LoVo (cell line): Measurements from ENCODE around the gene HABP2.
A peak's percentile ranks its signal among the peaks of the same experiment; 100 is the strongest.

ENCODE experiments used
- DNase-seq: peaks from one replicate; pipeline ENCODE4 v3.0.0-alpha.2; 2016; ENCODE audit warnings: low spot score

The HABP2 gene

GRCh38 chr10:113552701-113553100 is at the start of gene HABP2:
TSS of gene HABP2 (plus strand) at chr10:113553053. CDS start at chr10:113553122, 69 bp downstream.
- DNase-seq: no peak

- DNase-seq: no peak
Observed at GRCh38 chr10:113503930-113504329, 48.9 kb upstream of the HABP2 start.

- no peak for DNase-seq
Observed at GRCh38 chr10:113504423-113504822, 48.4 kb upstream of the HABP2 start.

- no peak for DNase-seq
Observed at GRCh38 chr10:113506476-113506875, 46.4 kb upstream of the HABP2 start.

- no peak for DNase-seq
Observed at GRCh38 chr10:113511419-113511818, 41.4 kb upstream of the HABP2 start.

- no peak for DNase-seq
Observed at GRCh38 chr10:113515161-113515560, 37.7 kb upstream of the HABP2 start.

- no peak for DNase-seq
Observed at GRCh38 chr10:113515601-113516000, 37.3 kb upstream of the HABP2 start.

- DNase-seq: no peak
Observed at GRCh38 chr10:113516061-113516460, 36.8 kb upstream of the HABP2 start.

GRCh38 chr10:113517165-113517900 is 35.5 kb upstream of the HABP2 start:
- DNase-seq: no peak

GRCh38 chr10:113517901-113518260 is 35.0 kb upstream of the HABP2 start:
- DNase-seq: no peak

- no peak for DNase-seq
Observed at GRCh38 chr10:113518415-113518814, 34.4 kb upstream of the HABP2 start.

- DNase-seq: no peak
Observed at GRCh38 chr10:113518816-113519591, 33.8 kb upstream of the HABP2 start.

GRCh38 chr10:113519681-113520115 is 33.2 kb upstream of the HABP2 start:
- no peak for DNase-seq

- no peak for DNase-seq
Observed at GRCh38 chr10:113520261-113520660, 32.6 kb upstream of the HABP2 start.

- peak; percentile 62 for DNase-seq
Observed at GRCh38 chr10:113520690-113521474, 32.0 kb upstream of the HABP2 start.

- no peak for DNase-seq
Observed at GRCh38 chr10:113521475-113521795, 31.4 kb upstream of the HABP2 start.

- no peak for DNase-seq
Observed at GRCh38 chr10:113522460-113522859, 30.4 kb upstream of the HABP2 start.

- no peak for DNase-seq
Observed at GRCh38 chr10:113523071-113523470, 29.8 kb upstream of the HABP2 start.

GRCh38 chr10:113523628-113524027 is 29.2 kb upstream of the HABP2 start:
- no peak for DNase-seq

- DNase-seq: peak; percentile 10
Observed at GRCh38 chr10:113524120-113524519, 28.7 kb upstream of the HABP2 start.

GRCh38 chr10:113524539-113525490 is 28.0 kb upstream of the HABP2 start:
- no peak for DNase-seq

- DNase-seq: no peak
Observed at GRCh38 chr10:113525713-113526112, 27.1 kb upstream of the HABP2 start.
